Measurements from ENCODE around the gene NRN1L. TPM values are rescaled to one million over a fixed set of nuclear protein-coding genes. Genes with fewer than 3 reads are reported as not detected.

Gene NRN1L
- total RNA-seq, 1 experiment from 2014 or later: not detected

GRCh38 chr16:67881621-67882161 is 3.0 kb upstream of the NRN1L start:
- no peaks in the 10 kb centered on the region for H4K20me1 ChIP-seq (ENCODE audit: insufficient read depth)
- peaks cover 13% of the 10 kb centered on the region for H3K36me3 ChIP-seq (ENCODE audit: low read depth)
- no peaks in the 10 kb centered on the region; the same call in 1 of the 2 replicates for H3F3A ChIP-seq (ENCODE audit: insufficient read depth, low read depth)
- no peak overlapping the region for H3K4me3 ChIP-seq
- H3K9me2 ChIP-seq (ENCODE audit: insufficient read depth): no peaks in the 10 kb centered on the region
- ChIA-PET POLR2A (ENCODE audit: unreplicated experiment) (no interaction called here), CTCF (no interaction called here)
- no TSS peak for BruUV-seq (replicated peaks)
- no peak for DNase-seq
- no peaks in the 10 kb centered on the region for H3K27me3 ChIP-seq (ENCODE audit: insufficient read depth, low read depth)
- intact Hi-C loops (cut with micrococcal nuclease; ENCODE audit: unreplicated experiment): loop anchor here (2.0 kb wide), 1 partner anchor 159 kb away; no protein-coding TSS in a partner anchor
- H3K4me2 ChIP-seq: no peak overlapping the region
- H3K9me3 ChIP-seq (ENCODE audit: insufficient read depth, low read depth): no peaks in the 10 kb centered on the region
- no peak overlapping the region for H2AFZ ChIP-seq
- H3K79me2 ChIP-seq (ENCODE audit: low read depth): no peaks in the 10 kb centered on the region
- no peaks in the 10 kb centered on the region for H3K4me1 ChIP-seq (replicated peaks; ENCODE audit: insufficient read depth)
- TF ChIP-seq CTCF (conservative IDR thresholded peaks at IDR 0.05): no peak
- TF ChIP-seq EZH2 (IDR thresholded peaks at IDR 0.05; ENCODE audit: low read depth): no peak
- H3K27ac ChIP-seq: no peak overlapping the region

- no peak overlapping the region for H3K4me2 ChIP-seq
- no peak overlapping the region for H3K4me3 ChIP-seq
- H3K79me2 ChIP-seq (ENCODE audit: low read depth): no peaks in the 10 kb centered on the region
- H4K20me1 ChIP-seq (ENCODE audit: insufficient read depth): no peaks in the 10 kb centered on the region
- TF ChIP-seq CTCF (conservative IDR thresholded peaks at IDR 0.05) (no peak), EZH2 (IDR thresholded peaks at IDR 0.05; ENCODE audit: low read depth) (no peak)
- no peak for DNase-seq
- no peaks in the 10 kb centered on the region for H3K4me1 ChIP-seq (replicated peaks; ENCODE audit: insufficient read depth)
- BruUV-seq (replicated peaks): no TSS peak
- no peaks in the 10 kb centered on the region for H3K9me3 ChIP-seq (ENCODE audit: insufficient read depth, low read depth)
- ChIA-PET POLR2A (ENCODE audit: unreplicated experiment) (interaction anchor here (0.6 kb wide), 1 partner anchor 601 kb away, joined by 4 read pairs; no protein-coding TSS in a partner anchor), CTCF (interaction anchor here (2.1 kb wide), 1 partner anchor 50 kb away, joined by 5 read pairs; no protein-coding TSS in a partner anchor)
- no peak overlapping the region for H2AFZ ChIP-seq
- H3K27me3 ChIP-seq (ENCODE audit: insufficient read depth, low read depth): no peaks in the 10 kb centered on the region
- intact Hi-C loops (cut with micrococcal nuclease; ENCODE audit: unreplicated experiment): loop anchor here (2.0 kb wide), 1 partner anchor 158 kb away; no protein-coding TSS in a partner anchor
- no peaks in the 10 kb centered on the region; the same call in 1 of the 2 replicates for H3F3A ChIP-seq (ENCODE audit: insufficient read depth, low read depth)
- no peak overlapping the region for H3K27ac ChIP-seq
- peaks cover 7% of the 10 kb centered on the region for H3K36me3 ChIP-seq (ENCODE audit: low read depth)
- H3K9me2 ChIP-seq (ENCODE audit: insufficient read depth): no peaks in the 10 kb centered on the region
These were observed 2.1 kb upstream of the NRN1L start for GRCh38 chr16:67882374-67883145.

- POLR2A ChIA-PET (ENCODE audit: unreplicated experiment): interaction anchor here (0.6 kb wide), 2 partner anchors 485 to 602 kb away, joined by 4 read pairs; no protein-coding TSS in a partner anchor
- Histone ChIP-seq H3K27me3 (ENCODE audit: insufficient read depth, low read depth) (no peaks in the 10 kb centered on the region), H3K9me2 (ENCODE audit: insufficient read depth) (no peaks in the 10 kb centered on the region), H3K9me3 (ENCODE audit: insufficient read depth, low read depth) (no peaks in the 10 kb centered on the region), H3K79me2 (ENCODE audit: low read depth) (no peaks in the 10 kb centered on the region), H3K4me2 (no peak overlapping the region), H3K36me3 (ENCODE audit: low read depth) (peaks cover 4% of the 10 kb centered on the region; the same call in 1 of the 2 replicates), H3K4me1 (replicated peaks; ENCODE audit: insufficient read depth) (no peaks in the 10 kb centered on the region), H2AFZ (no peak overlapping the region), H4K20me1 (ENCODE audit: insufficient read depth) (no peaks in the 10 kb centered on the region), H3K4me3 (no peak overlapping the region), H3K27ac (no peak overlapping the region), H3F3A (ENCODE audit: insufficient read depth, low read depth) (no peaks in the 10 kb centered on the region; the same call in 1 of the 2 replicates)
- no peak for TF ChIP-seq CTCF (conservative IDR thresholded peaks at IDR 0.05)
- no peak for TF ChIP-seq EZH2 (IDR thresholded peaks at IDR 0.05; ENCODE audit: low read depth)
- BruUV-seq (replicated peaks): no TSS peak
- CTCF ChIA-PET: interaction anchor here (0.6 to 2.1 kb wide), 4 partner anchors 10 to 180 kb away, joined by 4 to 13 read pairs (median 4); partner anchors contain the start of gene PSKH1
- DNase-seq: no peak
- intact Hi-C loops (cut with micrococcal nuclease; ENCODE audit: unreplicated experiment): loop anchor here (2.0 kb wide), 1 partner anchor 157 kb away; no protein-coding TSS in a partner anchor
These were observed 1.4 kb upstream of the NRN1L start for GRCh38 chr16:67883146-67883871.

Measured in PC-9 (cell line).